Tibial nerve (tissue), 3 donors: ENCODE measurements around the gene TUBGCP6.

Experiments used
- POLR2A ChIP-seq, 2 donors: fragments of 450-650 bp; IDR thresholded peaks; one replicate each; pipeline ENCODE4 v1.6.1; 2017; ENCODE audit warnings: antibody characterized with exemption in 2 of 2, mild to moderate bottlenecking in 2 of 2, moderate library complexity in 2 of 2
- TF ChIP-seq, protein P1 (sequence below), 5 experiments: fragments of 200-600 bp in 3 of 5; fragments of 450-650 bp in 2 of 5; sonication (generic) in 3 of 5; IDR thresholded peaks; one replicate each; pipeline ENCODE4 v1.5.1; 2016 to 2019; ENCODE audit warnings: antibody characterized with exemption in 5 of 5, mild to moderate bottlenecking in 3 of 5, moderate library complexity in 2 of 5

DNA sequence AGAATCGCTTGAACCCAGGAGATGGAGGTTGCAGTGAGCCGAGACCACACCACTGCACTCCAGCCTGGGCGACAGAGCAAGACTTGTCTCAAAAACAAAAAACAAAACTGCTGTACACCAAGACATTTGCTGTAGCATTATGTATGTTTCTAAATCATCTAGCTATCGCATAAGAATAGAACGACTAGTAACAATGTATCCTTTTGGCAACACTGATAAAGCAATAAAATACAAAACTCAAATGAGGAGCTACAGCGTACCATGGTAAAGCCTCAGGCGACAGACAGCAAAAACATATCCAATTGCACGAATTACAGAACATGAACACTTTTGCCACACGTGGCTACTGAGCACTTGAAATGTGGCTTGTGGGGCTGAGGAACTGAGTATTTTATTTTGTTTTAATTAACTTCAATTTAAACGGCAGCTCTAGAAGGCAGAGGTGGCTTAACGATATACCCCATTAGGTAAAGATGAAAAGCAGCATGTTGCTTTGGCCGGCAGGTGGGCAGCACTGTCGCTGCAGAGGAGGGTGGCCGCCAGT, 2.3 kb downstream of the TUBGCP6 start:
- TF ChIP-seq, protein P1, sequence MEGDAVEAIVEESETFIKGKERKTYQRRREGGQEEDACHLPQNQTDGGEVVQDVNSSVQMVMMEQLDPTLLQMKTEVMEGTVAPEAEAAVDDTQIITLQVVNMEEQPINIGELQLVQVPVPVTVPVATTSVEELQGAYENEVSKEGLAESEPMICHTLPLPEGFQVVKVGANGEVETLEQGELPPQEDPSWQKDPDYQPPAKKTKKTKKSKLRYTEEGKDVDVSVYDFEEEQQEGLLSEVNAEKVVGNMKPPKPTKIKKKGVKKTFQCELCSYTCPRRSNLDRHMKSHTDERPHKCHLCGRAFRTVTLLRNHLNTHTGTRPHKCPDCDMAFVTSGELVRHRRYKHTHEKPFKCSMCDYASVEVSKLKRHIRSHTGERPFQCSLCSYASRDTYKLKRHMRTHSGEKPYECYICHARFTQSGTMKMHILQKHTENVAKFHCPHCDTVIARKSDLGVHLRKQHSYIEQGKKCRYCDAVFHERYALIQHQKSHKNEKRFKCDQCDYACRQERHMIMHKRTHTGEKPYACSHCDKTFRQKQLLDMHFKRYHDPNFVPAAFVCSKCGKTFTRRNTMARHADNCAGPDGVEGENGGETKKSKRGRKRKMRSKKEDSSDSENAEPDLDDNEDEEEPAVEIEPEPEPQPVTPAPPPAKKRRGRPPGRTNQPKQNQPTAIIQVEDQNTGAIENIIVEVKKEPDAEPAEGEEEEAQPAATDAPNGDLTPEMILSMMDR (IDR thresholded peaks at IDR 0.05) = no peak
- no peak for TF ChIP-seq POLR2A (IDR thresholded peaks at IDR 0.05)
